MCF 10A (cell line): ENCODE data around the gene UBC. TPM values are rescaled to one million over a fixed set of nuclear protein-coding genes. Genes with fewer than 3 reads are reported as not detected.

ENCODE experiments used
- BruUV-seq: library from RNA; stranded (reverse); fragments of 400-500 nt; replicated peaks from 2 replicates; lab custom pipeline; 2021; lab: Mats Ljungman, UMichigan
- CTCF ChIA-PET: fragments of 300-600 bp; sonication (Branson Sonifier 250); formaldehyde crosslinking; extraction: SDS; loops from one replicate; lab custom pipeline; 2021; ENCODE audit warnings: antibody characterized with exemption, inconsistent platforms; lab: Yijun Ruan, JAX
- POLR2A ChIA-PET: fragments of 300-600, 350-650 bp; sonication (Branson Sonifier 250); formaldehyde crosslinking; extraction: SDS; loops from one replicate; lab custom pipeline; 2020; ENCODE audit warnings: antibody characterized with exemption, inconsistent platforms; lab: Yijun Ruan, JAX
- DNase-seq: peaks from one replicate; pipeline ENCODE4 v3.0.0-alpha.2; 2018; ENCODE audit not compliant: unreplicated experiment
- H3K27ac Mint-ChIP-seq: one replicate; pipeline ENCODE4 v1.8.0; 2022; ENCODE audit warnings: mild to moderate bottlenecking, low read depth, mixed read lengths; ENCODE audit not compliant: unreplicated experiment
- H3K27me3 Mint-ChIP-seq: one replicate; pipeline ENCODE4 v1.8.0; 2022; ENCODE audit warnings: mixed read lengths; ENCODE audit not compliant: insufficient read depth, unreplicated experiment
- H3K36me3 Mint-ChIP-seq: one replicate; pipeline ENCODE4 v1.8.0; 2022; ENCODE audit warnings: mild to moderate bottlenecking, moderate library complexity, mixed read lengths; ENCODE audit not compliant: insufficient read depth, unreplicated experiment
- H3K4me1 Mint-ChIP-seq: one replicate; pipeline ENCODE4 v1.8.0; 2022; ENCODE audit warnings: mixed read lengths; ENCODE audit not compliant: insufficient read depth, unreplicated experiment
- H3K4me3 Mint-ChIP-seq: one replicate; pipeline ENCODE4 v1.8.0; 2022; ENCODE audit warnings: mild to moderate bottlenecking, moderate library complexity, mixed read lengths; ENCODE audit not compliant: unreplicated experiment
- H3K9me3 Mint-ChIP-seq: one replicate; pipeline ENCODE4 v1.8.0; 2022; ENCODE audit warnings: mixed read lengths; ENCODE audit not compliant: unreplicated experiment
- intact Hi-C: fragments of 100-400 bp; cut with micrococcal nuclease; formaldehyde crosslinking; loops from 2 replicates; pipeline ENCODE4 v1.14.1; 2022
- microRNA-seq: library from miRNA; unstranded; fragments of <30 nt; microRNA quantifications from one replicate; pipeline ENCODE4 v1.2.0, GENCODE V29; 2022
- total RNA-seq: library from RNA; stranded (reverse); gene quantifications from 2 replicates; pipeline ENCODE4 v1.2.3, GENCODE V29; 2022
- TF ChIP-seq, protein P1 (sequence below): fragments of 200-600 bp; IDR thresholded peaks from one replicate; pipeline ENCODE4 v1.8.0; 2022; ENCODE audit warnings: antibody characterized with exemption, mild to moderate bottlenecking; ENCODE audit not compliant: unreplicated experiment

UBC gene
- total RNA-seq, 1 experiment from 2014 or later: 1,485 TPM

DNA sequence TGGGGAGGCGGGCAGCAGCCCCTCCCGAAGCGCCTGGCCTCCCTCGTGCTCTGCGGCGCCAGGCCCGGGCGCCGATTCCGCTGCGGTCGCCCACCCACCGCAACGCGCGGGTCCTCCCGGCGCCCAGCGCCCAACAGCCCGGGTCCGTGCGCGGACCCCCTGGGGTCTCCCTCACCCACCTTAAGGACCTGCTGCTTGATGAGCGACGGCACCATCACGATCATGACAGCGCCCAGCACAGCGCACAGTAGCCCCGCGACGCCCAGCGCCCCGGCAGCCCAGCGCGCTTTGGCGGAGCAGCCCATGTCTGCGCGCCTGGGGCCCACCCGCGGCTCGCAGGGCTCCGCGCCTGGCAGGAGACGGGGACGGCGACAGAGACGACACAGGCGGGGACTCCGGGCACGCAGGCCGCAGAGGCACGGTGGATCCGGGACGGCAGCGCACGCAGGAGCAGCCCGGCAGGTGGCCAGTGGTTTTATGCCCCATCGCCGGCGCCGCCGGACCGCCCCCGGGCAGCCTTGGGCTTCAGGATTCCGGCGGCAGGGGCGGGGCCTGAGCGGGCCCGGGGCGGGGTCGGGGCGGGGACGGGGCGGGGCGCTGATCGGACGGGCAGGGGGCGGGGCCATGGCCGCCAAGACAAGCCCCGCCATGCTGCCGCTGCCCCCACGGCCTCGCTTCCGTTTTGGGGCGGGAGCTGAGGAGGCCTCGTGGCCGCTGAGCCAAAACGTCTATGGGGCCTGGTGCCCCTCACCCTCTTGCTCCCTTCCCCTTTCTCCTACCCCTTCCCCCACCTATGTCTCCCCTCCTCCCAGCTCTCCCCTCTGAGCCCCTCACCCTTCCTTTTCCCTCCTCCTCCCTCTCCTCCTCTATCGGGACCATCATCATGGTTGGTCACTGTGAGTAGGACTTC lies 50.8 kb downstream of the UBC start, which contains the start of gene SCARB1:
TSS of gene SCARB1 (minus strand) at position 449 of the 910 bp plus-strand sequence. CDS start at position 305, 144 bp downstream.
- no TSS peak for BruUV-seq
- TF ChIP-seq, protein P1, sequence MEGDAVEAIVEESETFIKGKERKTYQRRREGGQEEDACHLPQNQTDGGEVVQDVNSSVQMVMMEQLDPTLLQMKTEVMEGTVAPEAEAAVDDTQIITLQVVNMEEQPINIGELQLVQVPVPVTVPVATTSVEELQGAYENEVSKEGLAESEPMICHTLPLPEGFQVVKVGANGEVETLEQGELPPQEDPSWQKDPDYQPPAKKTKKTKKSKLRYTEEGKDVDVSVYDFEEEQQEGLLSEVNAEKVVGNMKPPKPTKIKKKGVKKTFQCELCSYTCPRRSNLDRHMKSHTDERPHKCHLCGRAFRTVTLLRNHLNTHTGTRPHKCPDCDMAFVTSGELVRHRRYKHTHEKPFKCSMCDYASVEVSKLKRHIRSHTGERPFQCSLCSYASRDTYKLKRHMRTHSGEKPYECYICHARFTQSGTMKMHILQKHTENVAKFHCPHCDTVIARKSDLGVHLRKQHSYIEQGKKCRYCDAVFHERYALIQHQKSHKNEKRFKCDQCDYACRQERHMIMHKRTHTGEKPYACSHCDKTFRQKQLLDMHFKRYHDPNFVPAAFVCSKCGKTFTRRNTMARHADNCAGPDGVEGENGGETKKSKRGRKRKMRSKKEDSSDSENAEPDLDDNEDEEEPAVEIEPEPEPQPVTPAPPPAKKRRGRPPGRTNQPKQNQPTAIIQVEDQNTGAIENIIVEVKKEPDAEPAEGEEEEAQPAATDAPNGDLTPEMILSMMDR: no peak
- ChIA-PET CTCF (interaction anchor here (0.6 to 1.7 kb wide), 3 partner anchors 43 to 64 kb away, joined by 3 to 14 read pairs (median 5); partner anchors contain the start of gene UBC), POLR2A (interaction anchor here (1.1 to 3.1 kb wide), 8 partner anchors 25 to 77 kb away, joined by 3 to 22 read pairs (median 9); no protein-coding TSS in a partner anchor)
- no peaks in the 10 kb centered on the region for H3K9me3 Mint-ChIP-seq
- peaks cover 32% of the 10 kb centered on the region for H3K4me1 Mint-ChIP-seq
- intact Hi-C loops: loop anchor here (1.0 to 2.0 kb wide), 4 partner anchors 35 to 89 kb away; no protein-coding TSS in a partner anchor
- DNase-seq: peak; percentile 83
- peaks cover under 1% of the 10 kb centered on the region for H3K36me3 Mint-ChIP-seq
- no peaks in the 10 kb centered on the region for H3K27me3 Mint-ChIP-seq
- H3K4me3 Mint-ChIP-seq: peak within 1 kb of the TSS; percentile 76
- H3K27ac Mint-ChIP-seq: peak within 1 kb of the TSS; percentile 86

DNA sequence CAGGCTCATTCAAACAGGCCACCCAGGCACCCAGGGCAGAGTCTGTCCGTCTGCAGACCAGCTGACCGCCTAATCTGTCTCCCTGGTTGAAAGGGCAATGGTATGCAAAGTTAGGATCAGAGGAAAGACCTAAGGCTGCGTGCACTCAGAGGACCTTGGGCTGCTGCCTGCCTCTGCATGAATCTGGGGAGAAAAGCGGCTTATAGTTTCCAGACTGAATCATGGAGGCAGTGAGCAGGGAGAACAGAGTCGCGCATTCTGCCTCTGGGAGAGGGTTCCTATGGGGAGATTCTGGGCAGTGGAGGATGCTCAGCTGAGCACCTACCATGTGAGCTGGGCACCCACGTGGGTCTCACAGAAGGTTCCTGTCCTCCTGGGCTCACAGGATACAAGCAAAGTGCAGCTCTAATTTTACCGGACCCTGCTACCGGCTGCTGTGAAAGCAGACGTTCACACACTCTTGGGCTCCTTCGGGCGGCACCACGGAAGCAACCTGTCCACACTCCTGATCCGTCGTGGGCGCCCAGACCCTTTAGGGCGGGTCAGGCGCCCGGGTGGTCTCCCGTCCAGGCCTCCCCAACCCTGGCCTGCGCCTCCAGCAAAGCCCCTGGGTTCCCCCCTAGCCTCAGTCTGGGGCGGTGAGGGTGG lies 51.6 kb downstream of the UBC start:
- H3K27ac Mint-ChIP-seq: peak overlapping the region; percentile 48

DNA sequence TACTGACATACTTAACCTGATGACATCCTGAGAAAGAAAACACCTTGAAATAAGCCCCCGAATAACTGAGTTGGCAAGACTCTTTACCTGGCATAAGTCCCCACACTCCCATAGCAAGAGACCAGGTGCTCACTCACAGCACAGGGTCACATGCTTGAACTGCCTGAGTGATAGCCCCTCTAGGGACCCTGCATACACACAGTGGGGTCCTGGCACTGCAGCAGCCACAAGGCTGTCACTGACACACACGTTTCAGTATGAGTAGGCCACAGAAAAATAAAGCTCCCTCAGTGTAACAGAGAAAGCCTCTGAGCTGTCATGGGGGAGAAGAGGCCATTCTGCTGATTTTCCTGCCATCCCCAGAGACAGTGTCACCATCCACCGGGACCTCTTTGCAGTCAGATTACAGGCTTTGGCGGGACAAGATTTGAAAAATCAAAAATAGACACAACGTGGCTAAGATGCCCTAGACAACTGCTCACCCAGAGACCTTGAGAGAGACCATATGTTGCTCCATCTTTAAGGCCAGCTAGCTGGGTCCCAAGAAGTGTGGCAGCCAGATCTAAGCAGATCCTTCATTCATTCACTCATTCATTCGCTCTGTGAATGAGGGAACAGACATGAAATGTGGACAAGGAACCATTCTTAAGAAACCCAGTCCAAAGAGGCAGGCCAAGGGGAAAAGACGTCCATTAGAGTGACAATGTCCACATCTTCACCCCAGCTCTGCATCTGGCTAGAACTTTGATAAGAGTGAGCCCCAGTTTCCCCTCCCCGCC lies 52.4 kb downstream of the UBC start:
- Mint-ChIP-seq H3K4me3 (peak overlapping the region; percentile 76), H3K27me3 (no peaks in the 10 kb centered on the region), H3K9me3 (no peaks in the 10 kb centered on the region), H3K36me3 (peaks cover 8% of the 10 kb centered on the region), H3K27ac (peak overlapping the region; percentile 48), H3K4me1 (peaks cover 22% of the 10 kb centered on the region)
- no TSS peak for BruUV-seq
- CTCF ChIA-PET: interaction anchor here (0.6 to 1.7 kb wide), 4 partner anchors 32 to 96 kb away, joined by 3 to 14 read pairs (median 3); no protein-coding TSS in a partner anchor
- TF ChIP-seq, protein P1: no peak
- POLR2A ChIA-PET: interaction anchor here (0.6 to 3.1 kb wide), 16 partner anchors 8 to 1344 kb away, joined by 3 to 22 read pairs (median 5); partner anchors contain the start of gene UBC
- intact Hi-C loops: loop anchor here (2.0 kb wide), 3 partner anchors 37 to 87 kb away; no protein-coding TSS in a partner anchor
- DNase-seq: no peak

More for the DNA sequence above, 51.6 kb downstream of the UBC start:
- DNase-seq: peak; percentile 48
- peaks cover 29% of the 10 kb centered on the region for H3K4me1 Mint-ChIP-seq
- intact Hi-C loops: loop anchor here (1.0 to 2.0 kb wide), 4 partner anchors 35 to 88 kb away; no protein-coding TSS in a partner anchor
- no peaks in the 10 kb centered on the region for H3K27me3 Mint-ChIP-seq
- peaks cover 7% of the 10 kb centered on the region for H3K36me3 Mint-ChIP-seq
- peak overlapping the region; percentile 76 for H3K4me3 Mint-ChIP-seq
- TSS peak; percentile 30 for BruUV-seq
- CTCF ChIA-PET: interaction anchor here (0.6 to 1.7 kb wide), 5 partner anchors 33 to 97 kb away, joined by 3 to 14 read pairs (median 3); no protein-coding TSS in a partner anchor
- no peaks in the 10 kb centered on the region for H3K9me3 Mint-ChIP-seq
- POLR2A ChIA-PET: interaction anchor here (0.6 to 3.1 kb wide), 14 partner anchors 10 to 1343 kb away, joined by 3 to 22 read pairs (median 6); no protein-coding TSS in a partner anchor
- TF ChIP-seq, protein P1: no peak

Small RNA genes within 50 kb of the gene (microRNA-seq; reads per million reads assigned to microRNA genes)
- 2.4 reads per million, percentile 18 among the genes with 10 or more reads in this experiment for gene MIR5188

Other genes with a start within 250 kb of the UBC start
- 48.2 and 71.0 TPM in 2 replicates for gene SCARB1, start 50.8 kb downstream of the UBC start, total RNA-seq
- gene DHX37, start 74.5 kb upstream of the UBC start, total RNA-seq: 12.7 and 19.0 TPM in 2 replicates
- gene BRI3BP, start 79.0 kb upstream of the UBC start, total RNA-seq: 11.9 and 16.0 TPM in 2 replicates
- 52.0 and 52.8 TPM in 2 replicates for gene AACS, start 150.8 kb upstream of the UBC start, total RNA-seq